ENCODE data around the gene CP. TPM values are rescaled to one million over a fixed set of nuclear protein-coding genes. Genes with fewer than 3 reads are reported as not detected.
A peak's percentile ranks its signal among the peaks of the same experiment; 100 is the strongest.

The CP gene
- total RNA-seq (1 to 10 TPM in 8 of 9 donors, under 1 TPM in 1; 0.68 to 5.5 (median 3.5) TPM), polyA plus RNA-seq (1 to 10 TPM in 1 of 2 donors, under 1 TPM in 1; 0.84 to 3.6 TPM)
- long read RNA-seq, donor 1, partial matches to known transcripts, result 1 of 1 reads
- long read RNA-seq, donor 1, other reads (novel, unspliced or antisense), result 0 of 1 reads
- long read RNA-seq, donor 2, result 0 reads
- long read RNA-seq, donor 3, partial matches to known transcripts, result 1 of 1 reads
- long read RNA-seq, donor 3, other reads (novel, unspliced or antisense), result 0 of 1 reads

- H3K4me1 ChIP-seq, result peaks cover 0 to 22% (median 7%) of the 10 kb centered on the region in 12 donors
- H3K36me3 ChIP-seq, result no peaks in the 10 kb centered on the region
- no peak for DNase-seq
- H3K4me3 ChIP-seq, result peak within 1 kb of the TSS in 6 of 12 donors; percentile 3 to 28 (median 8)
- no peak for TF ChIP-seq CTCF (IDR thresholded peaks at IDR 0.05)
- no peak for TF ChIP-seq POLR2A (IDR thresholded peaks at IDR 0.05)
- WGBS, 4 donors, result 53 to 70% (median 63%) methylated on average over 3 of the region's 3 CpGs
- no peaks in the 10 kb centered on the region for H3K9me3 ChIP-seq
- intact Hi-C loops (cut with DNase I), result no loop called here
- peak in 1 of 4 donors; percentile 46 for ATAC-seq
- no peaks in the 10 kb centered on the region for H3K27me3 ChIP-seq
- H3K27ac ChIP-seq, result no peak within 1 kb of the TSS
These were observed at the start of gene CP for GRCh38 chr3:149221783-149222517. CP (minus strand) TSS chr3:149221829; CDS start chr3:149221792, 37 bp downstream.

DNA sequence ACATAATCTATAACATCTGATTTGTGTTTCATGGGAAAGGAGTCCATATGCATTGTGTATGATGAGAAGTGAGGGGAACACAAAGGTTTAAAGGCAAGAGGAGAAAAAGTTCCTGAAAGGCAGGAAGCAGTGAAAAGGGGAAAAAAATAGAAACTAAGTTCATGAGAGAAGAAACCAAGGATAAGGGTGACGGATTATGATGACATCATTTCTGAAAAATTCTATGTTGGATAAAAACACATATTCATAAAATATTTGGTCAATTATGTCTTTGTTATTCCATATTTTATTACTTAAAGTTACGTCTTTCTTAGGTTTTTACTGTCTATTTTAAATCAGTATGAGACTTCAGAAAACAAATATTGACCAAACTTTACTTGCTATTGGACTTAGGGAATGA is 48.6 kb upstream of the CP start:
- Histone ChIP-seq H3K9me3 (no peaks in the 10 kb centered on the region), H3K27ac (no peak overlapping the region), H3K4me1 (peaks cover 0 to 15% (median 0%) of the 10 kb centered on the region in 12 donors), H3K36me3 (no peaks in the 10 kb centered on the region), H3K27me3 (no peaks in the 10 kb centered on the region), H3K4me3 (no peak overlapping the region)
- ATAC-seq, result no peak
- intact Hi-C loops (cut with DNase I), result loop anchor here in 8 of 10 donors (5.0 to 10.0 kb wide), 9 partner anchors 43 to 415 kb away; partner anchors contain the start of genes CPA3 (in 2 of the 8) and TM4SF4 (in 1 of the 8)
- WGBS, 4 donors, result 62 to 71% (median 65%) methylated on average over 2 of the region's 2 CpGs
- TF ChIP-seq POLR2A (IDR thresholded peaks at IDR 0.05) (no peak), CTCF (IDR thresholded peaks at IDR 0.05) (no peak)
- no peak for DNase-seq

GRCh38 chr3:149269687-149270086 is 48.1 kb upstream of the CP start:
- no peak overlapping the region for H3K27ac ChIP-seq
- no peaks in the 10 kb centered on the region for H3K27me3 ChIP-seq
- H3K9me3 ChIP-seq, result no peaks in the 10 kb centered on the region
- no peaks in the 10 kb centered on the region for H3K36me3 ChIP-seq
- DNase-seq, result no peak
- TF ChIP-seq POLR2A (IDR thresholded peaks at IDR 0.05), result no peak
- TF ChIP-seq CTCF (IDR thresholded peaks at IDR 0.05), result no peak
- no peak for ATAC-seq
- intact Hi-C loops (cut with DNase I), result loop anchor here in 8 of 10 donors (5.0 to 10.0 kb wide), 9 partner anchors 42 to 415 kb away; partner anchors contain the start of genes CPA3 (in 2 of the 8) and TM4SF4 (in 1 of the 8)
- peaks cover 0 to 13% (median 0%) of the 10 kb centered on the region in 12 donors for H3K4me1 ChIP-seq
- H3K4me3 ChIP-seq, result no peak overlapping the region
- 97 to 98% (median 97%) methylated on average over 7 of the region's 7 CpGs for WGBS, 4 donors

GRCh38 chr3:149267565-149267964 is 45.9 kb upstream of the CP start:
- Histone ChIP-seq H3K27me3 (no peaks in the 10 kb centered on the region), H3K9me3 (no peaks in the 10 kb centered on the region), H3K36me3 (no peaks in the 10 kb centered on the region), H3K4me1 (no peaks in the 10 kb centered on the region), H3K27ac (no peak overlapping the region), H3K4me3 (no peak overlapping the region)
- intact Hi-C loops (cut with DNase I), result no loop called here
- DNase-seq (no peak), ATAC-seq (no peak)
- no peak for TF ChIP-seq POLR2A (IDR thresholded peaks at IDR 0.05)
- no peak for TF ChIP-seq CTCF (IDR thresholded peaks at IDR 0.05)
- WGBS, 4 donors, result 92 to 95% (median 94%) methylated on average over 6 of the region's 6 CpGs
